AML-193 (cell line): Measurements from ENCODE around the gene DRAXIN.

Source experiments
- DNase-seq, 2 experiments: peaks; one replicate each; lab custom pipeline; 2025; lab: John Stamatoyannopoulos, UW

DRAXIN gene

DNA sequence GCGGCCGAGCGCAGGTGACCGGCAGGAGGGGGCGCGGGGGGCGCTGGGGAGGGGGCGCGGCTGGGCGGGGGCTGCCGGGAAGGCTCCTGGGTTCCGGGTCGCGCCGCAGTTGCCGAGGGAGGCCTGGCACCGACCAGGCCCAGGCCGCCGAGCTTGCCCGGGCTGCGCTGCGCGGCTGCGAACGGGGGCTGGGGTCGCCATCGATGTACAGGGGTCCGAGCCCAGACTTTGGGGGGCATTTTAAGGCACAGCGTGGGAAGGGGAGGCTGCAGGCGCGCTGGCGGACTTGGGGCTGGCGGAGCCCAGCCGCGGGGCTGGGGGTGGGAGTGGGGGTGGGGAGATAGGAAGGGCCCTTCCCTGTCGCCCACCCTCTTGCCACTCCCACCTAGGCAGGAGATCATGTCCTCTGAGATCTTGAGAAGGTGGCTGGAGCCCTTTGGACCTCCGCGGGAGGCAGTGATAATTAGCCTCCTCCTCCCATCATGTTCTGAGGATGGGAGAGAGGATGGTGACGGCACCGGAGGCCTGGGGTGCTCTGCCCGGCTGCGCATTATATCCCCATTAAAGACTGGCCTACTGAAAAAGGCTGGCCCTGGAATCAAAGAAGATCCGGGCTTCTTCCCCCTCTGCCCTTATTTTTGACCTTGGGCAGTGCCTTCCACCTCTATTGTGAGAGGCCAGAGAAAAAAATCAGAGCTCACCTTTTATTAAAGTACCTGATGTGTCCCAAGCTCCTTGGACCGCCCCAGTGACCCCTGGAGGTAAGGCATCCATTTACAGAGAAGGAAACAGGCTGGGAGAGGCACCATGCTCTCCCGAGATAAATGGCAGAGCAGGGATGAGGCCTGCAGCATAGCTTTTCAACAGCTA lies 36.3 kb upstream of the DRAXIN start:
- no peak for DNase-seq

DNA sequence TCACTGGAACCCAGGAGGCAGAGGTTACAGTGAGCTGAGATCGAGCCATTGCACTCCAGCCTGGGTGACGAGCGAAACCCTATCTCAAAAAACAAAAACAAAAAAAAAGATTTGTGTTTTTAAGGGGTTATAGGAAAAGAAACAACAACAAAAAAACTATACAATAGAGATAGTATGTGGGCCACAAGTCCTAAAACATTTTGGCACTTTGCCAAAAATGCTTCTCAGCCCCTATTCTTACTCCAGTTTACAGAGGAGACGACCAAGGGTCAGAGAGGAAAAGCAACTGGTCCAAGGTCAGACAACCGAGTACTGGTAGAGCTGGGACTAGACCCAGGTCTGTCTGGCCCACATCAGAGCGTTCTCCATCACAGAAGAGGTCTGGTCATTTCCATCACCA lies 33.9 kb upstream of the DRAXIN start:
- no peak for DNase-seq

DNA sequence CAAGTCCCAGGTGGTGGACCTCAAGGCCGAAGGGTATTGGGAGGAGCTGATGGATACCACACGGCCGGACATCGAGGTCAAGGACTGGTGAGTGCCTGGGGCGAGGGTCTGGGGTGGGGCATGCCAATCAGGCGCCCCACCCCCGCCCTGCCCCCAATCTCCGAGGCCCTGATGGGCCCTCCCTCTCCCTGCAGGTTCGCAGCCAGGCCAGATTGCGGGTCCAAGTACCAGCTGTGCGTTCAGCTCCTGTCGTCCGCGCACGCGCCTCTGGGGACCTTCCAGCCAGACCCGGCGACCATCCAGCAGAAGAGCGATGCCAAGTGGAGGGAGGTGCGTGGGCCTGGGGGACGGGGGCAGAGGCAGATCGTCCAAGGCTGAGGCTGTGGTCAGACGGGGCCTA lies 33.0 kb upstream of the DRAXIN start:
- no peak for DNase-seq

DNA sequence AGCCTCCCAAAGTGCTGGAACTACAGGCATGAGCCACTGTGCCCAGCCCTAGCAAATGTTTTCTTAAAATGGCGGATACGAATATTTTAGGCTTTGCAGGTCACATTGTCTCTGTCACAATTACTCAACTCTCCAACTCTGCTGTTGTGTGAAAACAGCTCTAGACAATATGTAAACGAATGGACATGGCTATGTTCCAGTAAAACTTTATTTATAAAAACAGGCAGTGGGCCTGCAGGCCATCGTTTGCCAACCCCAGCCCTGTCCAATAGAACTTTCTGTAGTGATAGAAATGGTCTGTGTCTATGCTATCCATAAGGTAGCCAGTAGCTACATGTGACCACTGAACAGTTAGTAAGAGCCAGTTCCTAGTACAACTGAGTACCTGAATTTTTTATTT lies 31.8 kb upstream of the DRAXIN start:
- no peak for DNase-seq

DNA sequence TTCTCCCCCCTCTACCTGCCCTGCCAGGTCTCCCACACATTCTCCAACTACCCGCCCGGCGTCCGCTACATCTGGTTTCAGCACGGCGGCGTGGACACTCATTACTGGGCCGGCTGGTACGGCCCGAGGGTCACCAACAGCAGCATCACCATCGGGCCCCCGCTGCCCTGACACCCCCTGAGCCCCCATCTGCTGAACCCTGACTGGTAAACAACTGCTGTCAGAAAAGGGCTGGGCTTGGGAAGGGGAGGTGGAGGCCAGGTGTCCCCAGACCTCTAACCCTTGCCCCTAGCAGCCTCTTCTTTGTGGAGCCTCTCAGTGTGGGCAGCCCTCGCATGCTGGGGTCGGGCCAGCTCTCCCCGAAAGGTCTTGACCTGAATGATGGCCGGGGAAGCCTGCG lies 30.4 kb upstream of the DRAXIN start:
- no peak for DNase-seq

DNA sequence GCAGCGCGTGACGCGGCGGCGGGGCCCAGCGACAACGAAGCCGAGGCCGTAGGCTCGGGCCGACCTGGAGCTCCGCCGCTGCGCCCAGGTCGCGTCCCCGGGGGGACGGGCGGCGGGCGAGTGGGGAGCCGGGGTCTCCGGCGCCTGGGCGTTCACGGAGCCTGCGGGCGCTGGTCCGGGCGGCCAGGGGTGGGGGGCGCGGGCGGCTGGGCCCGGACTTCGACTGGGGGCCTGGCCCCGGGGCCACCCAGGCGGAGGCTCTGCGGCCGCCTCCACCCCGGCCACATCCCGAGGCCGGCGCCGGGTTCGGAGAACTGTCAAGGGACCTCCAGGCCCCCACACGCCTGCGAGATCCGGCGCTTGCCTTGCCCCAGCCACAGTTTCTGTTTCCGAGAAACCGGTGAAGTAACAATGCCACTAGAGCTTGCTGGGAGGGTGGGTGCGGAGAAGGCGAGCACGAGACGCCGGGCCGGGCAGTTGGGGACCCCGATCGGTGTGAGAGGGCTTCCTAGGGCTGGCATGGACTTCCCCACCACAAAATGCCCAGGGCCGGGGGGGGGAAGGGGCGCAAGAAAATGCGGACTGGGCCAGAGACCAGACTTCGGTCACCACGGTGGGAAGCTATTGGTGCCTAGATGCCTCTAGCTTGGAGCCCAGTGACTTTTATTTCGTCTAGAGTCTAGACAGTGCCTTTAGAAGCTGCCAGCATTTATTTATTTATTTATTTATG lies 27.0 kb upstream of the DRAXIN start:
- DNase-seq = peak; percentile 38 to 46

DNA sequence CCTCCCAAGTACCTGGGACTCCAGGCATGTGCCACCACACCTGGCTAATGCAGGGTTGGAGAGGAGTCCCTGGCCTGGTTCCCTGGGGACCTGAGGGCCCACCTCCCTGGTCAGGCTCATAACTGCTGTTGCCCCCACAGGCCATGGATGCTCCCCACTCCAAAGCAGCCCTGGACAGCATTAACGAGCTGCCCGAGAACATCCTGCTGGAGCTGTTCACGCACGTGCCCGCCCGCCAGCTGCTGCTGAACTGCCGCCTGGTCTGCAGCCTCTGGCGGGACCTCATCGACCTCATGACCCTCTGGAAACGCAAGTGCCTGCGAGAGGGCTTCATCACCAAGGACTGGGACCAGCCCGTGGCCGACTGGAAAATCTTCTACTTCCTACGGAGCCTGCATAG lies 23.0 kb upstream of the DRAXIN start:
- no peak for DNase-seq

DNA sequence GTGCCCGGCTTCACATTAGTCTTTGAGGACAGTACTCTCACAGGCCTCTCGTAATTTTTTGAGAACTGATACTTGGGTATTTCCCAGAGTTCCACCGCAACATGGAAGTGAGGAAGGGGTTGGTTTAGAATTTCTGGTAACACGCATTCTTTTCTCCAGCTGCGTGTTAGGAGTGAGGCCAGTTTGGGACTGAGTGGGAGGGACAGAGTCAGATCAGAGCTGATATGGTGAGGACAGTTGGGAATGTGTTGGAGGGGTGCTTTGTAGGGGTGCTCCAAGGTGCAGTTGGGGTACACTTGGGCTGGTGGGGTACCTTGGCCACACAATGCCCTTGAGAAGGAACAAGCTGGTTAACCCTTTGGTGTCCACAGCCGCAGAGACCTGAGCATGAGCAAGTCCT lies 20.8 kb upstream of the DRAXIN start:
- no peak for DNase-seq

DNA sequence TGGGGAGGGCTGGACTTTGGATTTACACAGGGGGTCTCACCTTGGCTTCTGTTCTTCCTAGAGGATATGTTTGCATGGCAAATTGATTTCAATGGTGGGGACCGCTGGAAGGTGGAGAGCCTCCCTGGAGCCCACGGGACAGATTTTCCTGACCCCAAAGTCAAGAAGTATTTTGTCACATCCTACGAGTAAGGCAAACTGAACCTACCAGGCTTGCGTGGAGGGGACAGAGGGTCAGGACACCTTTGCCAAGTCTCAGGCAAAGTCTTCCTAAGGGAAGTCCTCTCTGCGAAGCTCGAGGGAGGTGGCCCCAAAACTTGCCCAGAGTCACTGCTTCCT lies 20.3 kb upstream of the DRAXIN start:
- no peak for DNase-seq

DNA sequence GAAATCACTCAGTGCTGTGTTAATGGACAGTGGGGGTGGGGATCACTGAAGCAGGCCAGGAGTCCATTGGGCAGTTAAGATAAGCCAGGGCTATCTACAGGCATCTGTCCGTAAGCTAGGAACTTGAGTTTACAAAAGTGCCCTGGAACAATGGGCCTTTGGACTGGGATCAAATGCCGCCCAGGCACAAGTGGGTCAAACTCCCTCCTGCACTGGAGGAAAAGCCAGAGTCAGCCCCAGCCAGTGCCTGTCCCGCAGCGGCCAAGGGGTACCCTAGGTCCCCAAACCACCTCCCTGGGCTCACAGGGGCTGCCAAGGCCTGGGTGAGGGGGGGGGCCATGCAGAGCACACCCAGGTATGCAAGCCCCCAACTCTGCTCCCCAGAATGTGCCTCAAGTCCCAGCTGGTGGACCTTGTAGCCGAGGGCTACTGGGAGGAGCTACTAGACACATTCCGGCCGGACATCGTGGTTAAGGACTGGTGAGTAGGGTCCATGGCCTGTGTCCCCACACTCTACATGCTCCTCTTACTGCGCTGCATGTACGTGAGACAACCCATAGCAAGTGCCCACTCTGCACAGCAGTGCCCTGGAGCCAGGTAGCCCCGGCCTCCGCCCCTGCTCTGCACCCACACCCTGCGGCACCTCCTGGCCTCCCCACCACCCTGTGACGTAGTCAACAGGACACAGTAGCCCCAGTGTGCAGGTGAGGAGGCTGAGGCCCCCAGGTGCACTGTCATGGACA lies 19.8 kb upstream of the DRAXIN start:
- DNase-seq = no peak

DNA sequence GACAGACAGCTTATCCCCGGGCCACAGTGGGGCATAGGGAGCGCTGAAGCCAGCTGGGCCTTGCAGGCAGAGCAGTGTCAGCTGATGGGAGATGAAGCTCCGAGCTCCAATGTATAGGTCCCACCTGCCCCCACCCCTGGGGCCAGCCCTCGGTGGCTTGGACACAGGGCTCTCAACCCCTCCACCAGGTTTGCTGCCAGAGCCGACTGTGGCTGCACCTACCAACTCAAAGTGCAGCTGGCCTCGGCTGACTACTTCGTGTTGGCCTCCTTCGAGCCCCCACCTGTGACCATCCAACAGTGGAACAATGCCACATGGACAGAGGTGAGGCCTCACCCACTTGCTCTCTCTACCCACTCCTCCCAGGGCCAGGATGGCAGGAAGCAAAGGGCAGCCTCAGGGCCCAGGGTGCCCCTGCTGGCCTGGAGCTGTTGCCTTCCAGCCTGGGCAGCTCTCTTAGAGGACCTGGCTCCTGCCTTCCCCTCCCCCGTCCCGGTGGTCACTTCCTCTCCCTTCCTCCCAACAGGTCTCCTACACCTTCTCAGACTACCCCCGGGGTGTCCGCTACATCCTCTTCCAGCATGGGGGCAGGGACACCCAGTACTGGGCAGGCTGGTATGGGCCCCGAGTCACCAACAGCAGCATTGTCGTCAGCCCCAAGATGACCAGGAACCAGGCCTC lies 18.3 kb upstream of the DRAXIN start:
- no peak for DNase-seq

DNA sequence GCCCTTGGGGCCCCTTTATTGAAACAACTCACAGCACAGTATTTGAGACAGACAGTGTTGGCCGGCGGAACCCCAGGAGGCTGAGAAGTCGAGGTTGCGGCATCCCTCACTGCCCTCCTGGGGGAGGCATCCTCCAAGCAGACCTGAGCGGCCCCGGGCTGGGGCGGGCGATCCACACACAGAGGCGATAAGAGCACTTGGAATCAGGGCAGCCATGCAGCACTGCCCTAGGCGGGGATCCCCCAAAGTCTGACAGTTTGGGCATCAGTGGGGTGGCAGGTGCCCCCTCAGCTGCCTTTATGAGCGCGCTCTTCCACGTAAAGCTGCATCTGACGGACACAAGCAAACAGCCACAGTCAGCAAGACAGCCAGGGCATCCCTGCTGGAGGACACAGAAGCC lies 17.0 kb upstream of the DRAXIN start:
- DNase-seq = no peak

DNA sequence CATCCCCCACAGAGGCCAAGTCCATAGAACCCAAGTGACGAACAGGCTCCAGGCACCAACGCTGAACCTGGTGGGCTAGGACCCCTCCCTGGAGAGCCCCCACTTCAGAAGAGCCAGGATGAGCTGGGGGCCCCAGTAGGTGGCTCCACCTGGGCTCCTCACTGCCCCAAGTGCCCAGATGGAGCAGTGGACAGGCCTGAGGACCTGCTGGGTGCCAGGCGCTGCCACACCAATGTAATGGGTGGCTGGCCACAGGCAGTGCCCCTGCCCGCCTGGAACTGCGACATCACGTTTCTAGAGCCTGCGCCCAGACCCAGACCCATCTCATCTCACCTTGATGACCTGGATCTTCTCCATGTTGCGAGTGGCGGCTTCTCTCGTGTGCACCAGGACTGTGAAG lies 16.2 kb upstream of the DRAXIN start:
- no peak for DNase-seq

DNA sequence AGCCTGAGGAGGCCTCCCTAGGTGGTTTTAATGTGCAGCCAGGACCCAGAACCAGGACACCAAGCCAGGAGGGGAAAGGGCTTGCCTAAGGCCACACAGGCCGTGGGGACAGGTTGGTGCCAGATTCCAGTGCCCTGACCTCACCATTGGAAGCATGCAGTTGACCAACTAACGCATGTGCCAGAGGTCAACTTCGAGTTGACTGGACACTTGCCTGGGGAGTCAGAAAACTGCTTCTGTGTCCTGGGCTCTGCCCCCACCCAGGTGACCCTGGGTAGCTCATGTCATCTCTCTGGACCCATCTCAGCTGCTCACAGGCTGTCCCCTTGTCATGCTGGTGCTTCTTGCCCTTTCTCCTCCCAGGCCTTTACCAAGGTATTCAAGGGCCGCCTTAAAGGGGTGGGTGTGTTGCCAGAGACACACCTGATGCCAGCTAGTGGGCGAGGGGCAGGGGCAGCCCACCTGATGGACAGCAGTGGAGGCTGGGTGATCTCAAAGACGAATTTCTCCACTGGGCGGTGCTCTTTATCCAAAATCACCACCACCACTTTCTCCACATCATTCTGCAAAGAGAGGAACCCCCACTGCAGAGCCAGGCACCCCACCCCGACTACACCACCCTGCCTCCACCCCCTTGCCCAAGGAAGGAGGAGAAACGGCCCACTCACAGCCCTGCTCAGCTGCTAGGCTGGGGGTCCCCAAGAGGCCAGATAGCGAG lies 15.0 kb upstream of the DRAXIN start:
- DNase-seq = peak in 1 of 2 experiments; percentile 16

DNA sequence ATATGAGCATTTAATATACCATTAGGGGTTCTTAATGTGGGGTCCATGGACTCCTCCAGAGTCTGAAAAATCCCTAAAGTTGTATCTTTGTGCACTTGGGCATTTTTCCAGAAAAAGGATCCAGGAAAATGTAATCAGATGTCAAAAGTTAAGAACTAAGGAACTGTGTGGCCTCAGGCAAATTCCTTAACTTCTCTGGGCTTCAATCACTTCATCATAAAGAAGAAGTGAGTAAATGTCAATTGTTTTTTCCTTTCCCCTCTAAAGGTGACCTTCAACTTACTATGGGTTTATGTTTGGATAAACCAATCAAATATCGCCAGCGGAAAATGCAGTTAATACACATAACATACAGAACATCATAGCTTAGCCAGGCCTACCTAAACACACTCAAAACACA lies 13.1 kb upstream of the DRAXIN start:
- DNase-seq = no peak

DNA sequence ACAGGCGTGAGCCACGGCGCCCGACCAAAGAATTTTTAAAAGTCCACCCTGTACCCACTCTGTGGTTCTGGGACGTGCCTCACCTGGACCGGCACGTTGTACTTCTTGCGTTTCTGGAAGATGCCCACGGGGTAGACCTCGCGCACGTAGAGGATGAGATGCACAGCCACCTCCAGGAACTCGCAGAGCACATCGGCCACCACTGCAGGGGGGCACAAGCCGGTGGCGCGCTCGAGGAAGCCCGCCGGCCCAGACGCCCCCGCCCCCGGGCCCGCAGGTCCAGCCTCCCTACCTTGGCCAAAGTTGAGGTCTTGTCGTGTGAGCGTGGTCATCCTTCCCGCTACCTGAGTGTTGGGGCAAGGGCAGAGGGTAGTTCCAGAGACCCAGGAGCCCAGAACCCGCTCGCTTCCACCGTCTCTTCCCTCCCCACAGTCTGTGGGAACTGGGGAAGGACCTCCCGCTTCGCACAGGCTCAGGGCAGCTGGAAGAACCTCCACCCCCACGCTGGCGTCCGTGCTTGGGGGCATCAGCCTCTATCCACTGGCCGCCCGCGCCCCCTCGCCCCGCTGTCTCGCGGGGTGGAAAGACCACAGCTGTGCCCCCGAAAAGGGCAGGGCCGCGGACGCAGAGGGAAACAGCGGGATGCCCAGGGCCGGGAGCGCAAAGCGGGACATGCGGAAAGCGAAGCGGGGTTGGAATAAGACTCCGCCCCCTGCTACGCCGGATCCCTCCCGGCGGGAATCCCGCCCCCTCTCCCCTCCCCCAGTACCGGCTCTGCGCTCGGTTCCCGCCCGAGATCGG lies 11.0 kb upstream of the DRAXIN start:
- no peak for DNase-seq

DNA sequence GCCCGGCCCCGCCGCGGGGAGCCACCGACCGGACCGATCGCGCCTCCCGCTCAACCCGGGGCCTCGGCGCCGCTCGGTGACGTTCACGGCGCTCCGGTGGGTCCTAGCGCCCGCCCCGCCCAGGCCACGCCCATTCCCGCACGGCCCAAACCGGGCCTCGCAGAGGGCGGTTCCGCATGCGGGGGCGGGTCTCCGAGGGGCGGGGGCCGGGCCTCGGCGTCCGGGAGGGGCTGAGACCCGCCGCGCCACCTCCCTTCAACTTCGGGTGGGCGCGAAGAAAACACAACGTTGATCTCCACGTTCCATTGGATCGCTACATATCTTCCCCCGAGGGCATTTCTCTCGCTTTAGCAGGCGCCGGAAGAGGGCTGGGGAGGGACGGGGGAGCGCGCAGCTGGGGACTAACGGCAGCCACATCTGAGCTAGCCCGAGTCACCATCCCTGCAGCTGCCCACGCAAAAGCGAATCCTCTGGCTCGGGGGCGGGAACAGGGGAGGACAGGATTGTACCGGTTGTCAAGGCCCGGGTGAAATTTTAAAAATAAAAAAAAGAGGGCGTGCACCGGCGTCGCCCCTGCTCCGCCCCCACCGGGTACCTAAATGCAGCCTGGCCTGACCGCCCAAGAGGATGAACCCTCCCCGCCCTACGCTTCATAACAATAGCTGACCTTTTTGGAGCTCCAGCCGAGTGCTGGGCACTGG lies 10.3 kb upstream of the DRAXIN start, which contains the start of gene MAD2L2:
TSS of gene MAD2L2 (minus strand) at position 78 of the 701 bp plus-strand sequence. CDS start 547 bp downstream, outside the sequence.
- peak; percentile 86 for DNase-seq

DNA sequence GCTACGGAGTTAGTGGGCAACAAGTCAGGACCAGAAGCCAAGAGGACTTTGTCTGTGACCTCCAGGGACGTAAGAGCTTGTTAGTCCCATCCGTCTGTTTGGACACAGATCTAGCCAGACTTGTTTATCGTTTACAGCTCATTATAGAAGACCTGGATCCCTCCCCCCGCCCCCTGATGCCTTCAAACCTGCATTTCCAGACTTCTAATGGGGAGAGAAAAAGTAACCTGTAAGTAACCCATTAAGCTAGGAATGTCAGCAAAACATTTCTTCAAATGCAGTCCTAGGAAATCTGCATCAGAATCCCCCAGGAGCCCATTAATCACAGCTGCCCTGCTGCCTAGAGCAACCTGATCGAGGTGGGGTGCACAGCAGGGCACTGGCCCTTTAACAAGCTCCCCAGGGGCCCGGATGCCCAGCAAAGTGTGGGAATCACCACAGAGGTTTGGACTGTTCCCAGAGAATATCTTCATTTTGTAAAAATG lies 9.2 kb upstream of the DRAXIN start:
- DNase-seq = no peak

DNA sequence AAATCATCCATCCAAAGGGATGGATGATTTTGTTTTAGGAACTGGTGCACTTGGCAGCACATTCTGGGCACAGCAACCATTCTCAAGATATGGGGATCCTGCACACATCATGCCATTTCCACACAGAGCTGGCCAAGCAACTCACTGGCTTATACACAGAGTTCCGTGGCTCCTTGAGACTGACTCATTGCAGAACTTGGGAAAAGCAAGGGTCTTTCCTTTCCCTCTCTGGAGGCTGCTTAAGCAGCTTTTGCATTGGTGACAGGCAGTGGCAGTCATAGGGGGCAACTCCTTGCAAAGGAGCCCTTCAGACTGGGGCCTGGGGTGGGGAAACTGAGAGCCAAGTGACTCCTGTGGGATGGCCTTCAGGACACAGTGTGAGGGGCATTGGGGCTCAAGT lies 8.7 kb upstream of the DRAXIN start:
- no peak for DNase-seq

DNA sequence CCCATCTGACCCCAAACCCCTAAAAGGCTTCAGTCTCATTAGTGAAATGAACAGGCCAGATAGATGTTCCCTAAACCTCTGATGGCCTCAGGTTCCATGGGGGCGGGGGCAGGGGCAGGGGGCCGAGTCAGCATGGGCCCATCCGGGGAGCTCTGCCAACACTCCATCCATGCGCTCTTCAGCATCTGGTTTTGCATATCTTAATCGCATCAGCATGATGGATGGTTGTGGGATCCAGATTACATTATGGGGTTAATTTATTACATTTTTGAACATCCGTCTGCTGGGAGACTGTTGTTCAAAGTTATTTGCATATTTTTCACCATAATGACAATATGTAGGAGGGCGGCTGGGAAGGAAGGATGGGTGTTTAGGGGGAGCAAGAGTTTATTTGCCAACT lies 7.4 kb upstream of the DRAXIN start:
- no peak for DNase-seq
